AG04449 (cell line): ENCODE data around the gene ERGIC1.
A peak's percentile ranks its signal among the peaks of the same experiment; 100 is the strongest.

ENCODE experiments used
- CTCF ChIA-PET: fragments of 350-600 bp; formaldehyde crosslinking; extraction: SDS; loops from one replicate; lab custom pipeline; 2021; ENCODE audit warnings: antibody characterized with exemption; lab: Yijun Ruan, JAX
- POLR2A ChIA-PET: fragments of 400-600, 350-600 bp; formaldehyde crosslinking; extraction: SDS; loops from one replicate; lab custom pipeline; 2020; ENCODE audit warnings: antibody characterized with exemption, inconsistent platforms; lab: Yijun Ruan, JAX
- DNase-seq: peaks from one replicate; pipeline ENCODE4 v3.0.0-alpha.2; 2010; ENCODE audit warnings: low read depth, low spot score
- H3K4me3 ChIP-seq: 2 replicates; pipeline ENCODE4 v1.5.1; 2011; ENCODE audit warnings: low read depth, mild to moderate bottlenecking, control low read depth, low read length
- TF ChIP-seq, protein P1 (sequence below): IDR thresholded peaks from one replicate; pipeline ENCODE4 v1.5.1; 2011; ENCODE audit warnings: mild to moderate bottlenecking, moderate library complexity, low read length, control low read depth, inconsistent platforms; ENCODE audit not compliant: insufficient read depth; ENCODE audit errors: missing control alignments

Gene ERGIC1

DNA sequence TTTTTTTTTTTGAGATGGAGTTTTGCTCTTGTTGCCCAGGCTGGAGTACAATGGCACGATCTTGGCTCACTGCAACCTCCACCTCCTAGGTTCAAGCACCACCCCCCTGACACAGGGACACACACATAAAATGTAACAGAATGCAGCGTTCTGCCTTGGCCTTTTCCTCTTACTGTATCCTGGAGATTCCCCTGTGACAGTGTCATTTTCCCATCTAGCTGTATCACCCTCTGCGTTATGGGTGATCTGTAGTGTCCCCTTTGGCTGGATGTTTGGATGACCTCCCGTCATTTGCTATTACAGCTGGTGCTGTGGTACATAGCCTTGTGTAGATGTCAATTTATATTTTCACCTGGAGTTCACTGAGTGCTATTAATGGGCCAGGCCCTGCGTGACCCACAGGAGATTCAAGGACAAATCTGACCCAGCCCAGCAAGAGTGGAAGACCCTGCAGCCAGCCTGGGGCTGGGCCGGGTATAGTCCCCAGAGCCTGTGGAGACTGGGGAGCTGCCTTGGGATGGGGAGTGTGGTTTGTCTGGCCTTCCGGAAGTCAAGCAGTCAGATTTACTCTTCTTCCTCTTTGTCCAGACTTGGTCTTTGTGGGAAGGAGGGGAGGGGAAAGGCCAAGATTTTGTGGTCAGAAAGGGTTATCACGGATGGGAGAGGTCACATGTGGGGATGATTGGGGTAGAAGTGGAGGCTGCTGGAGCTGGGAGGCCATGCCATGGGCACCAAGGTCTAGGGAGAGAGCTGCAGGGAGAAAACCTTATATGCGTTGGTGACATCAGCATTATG lies 43.6 kb downstream of the ERGIC1 start:
- CTCF ChIA-PET: interaction anchor here (0.8 to 2.5 kb wide), 5 partner anchors 10 to 161 kb away, joined by 3 to 6 read pairs (median 5); no protein-coding TSS in a partner anchor
- H3K4me3 ChIP-seq: no peak overlapping the region
- TF ChIP-seq, protein P1, sequence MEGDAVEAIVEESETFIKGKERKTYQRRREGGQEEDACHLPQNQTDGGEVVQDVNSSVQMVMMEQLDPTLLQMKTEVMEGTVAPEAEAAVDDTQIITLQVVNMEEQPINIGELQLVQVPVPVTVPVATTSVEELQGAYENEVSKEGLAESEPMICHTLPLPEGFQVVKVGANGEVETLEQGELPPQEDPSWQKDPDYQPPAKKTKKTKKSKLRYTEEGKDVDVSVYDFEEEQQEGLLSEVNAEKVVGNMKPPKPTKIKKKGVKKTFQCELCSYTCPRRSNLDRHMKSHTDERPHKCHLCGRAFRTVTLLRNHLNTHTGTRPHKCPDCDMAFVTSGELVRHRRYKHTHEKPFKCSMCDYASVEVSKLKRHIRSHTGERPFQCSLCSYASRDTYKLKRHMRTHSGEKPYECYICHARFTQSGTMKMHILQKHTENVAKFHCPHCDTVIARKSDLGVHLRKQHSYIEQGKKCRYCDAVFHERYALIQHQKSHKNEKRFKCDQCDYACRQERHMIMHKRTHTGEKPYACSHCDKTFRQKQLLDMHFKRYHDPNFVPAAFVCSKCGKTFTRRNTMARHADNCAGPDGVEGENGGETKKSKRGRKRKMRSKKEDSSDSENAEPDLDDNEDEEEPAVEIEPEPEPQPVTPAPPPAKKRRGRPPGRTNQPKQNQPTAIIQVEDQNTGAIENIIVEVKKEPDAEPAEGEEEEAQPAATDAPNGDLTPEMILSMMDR: no peak
- no peak for DNase-seq
- POLR2A ChIA-PET: no interaction called here

DNA sequence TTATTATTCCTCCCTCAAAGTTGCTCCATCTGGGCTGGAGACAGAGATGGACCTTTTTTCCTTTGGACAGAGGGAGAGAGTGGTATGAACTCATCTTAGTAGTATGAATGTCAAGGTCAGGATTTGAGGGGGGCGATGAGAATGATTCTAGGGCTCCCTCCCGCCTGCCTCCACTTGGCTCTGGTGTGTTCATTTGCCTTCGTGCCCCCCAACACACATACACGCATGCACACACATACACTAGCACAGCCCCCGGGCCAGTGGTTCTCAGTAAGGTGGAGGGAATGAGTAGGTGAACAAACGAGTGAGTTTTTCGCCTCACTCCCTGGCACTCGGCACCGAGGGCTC lies 44.5 kb downstream of the ERGIC1 start:
- no peak for DNase-seq
- TF ChIP-seq, protein P1: no peak
- ChIA-PET CTCF (interaction anchor here (1.7 to 1.9 kb wide), 2 partner anchors 17 to 145 kb away, joined by 4 to 6 read pairs; no protein-coding TSS in a partner anchor), POLR2A (interaction anchor here (1.8 kb wide), 1 partner anchor 107 kb away, joined by 9 read pairs; the partner anchor contains the start of gene DUSP1)
- no peak overlapping the region; the same call in 1 of the 2 replicates for H3K4me3 ChIP-seq

DNA sequence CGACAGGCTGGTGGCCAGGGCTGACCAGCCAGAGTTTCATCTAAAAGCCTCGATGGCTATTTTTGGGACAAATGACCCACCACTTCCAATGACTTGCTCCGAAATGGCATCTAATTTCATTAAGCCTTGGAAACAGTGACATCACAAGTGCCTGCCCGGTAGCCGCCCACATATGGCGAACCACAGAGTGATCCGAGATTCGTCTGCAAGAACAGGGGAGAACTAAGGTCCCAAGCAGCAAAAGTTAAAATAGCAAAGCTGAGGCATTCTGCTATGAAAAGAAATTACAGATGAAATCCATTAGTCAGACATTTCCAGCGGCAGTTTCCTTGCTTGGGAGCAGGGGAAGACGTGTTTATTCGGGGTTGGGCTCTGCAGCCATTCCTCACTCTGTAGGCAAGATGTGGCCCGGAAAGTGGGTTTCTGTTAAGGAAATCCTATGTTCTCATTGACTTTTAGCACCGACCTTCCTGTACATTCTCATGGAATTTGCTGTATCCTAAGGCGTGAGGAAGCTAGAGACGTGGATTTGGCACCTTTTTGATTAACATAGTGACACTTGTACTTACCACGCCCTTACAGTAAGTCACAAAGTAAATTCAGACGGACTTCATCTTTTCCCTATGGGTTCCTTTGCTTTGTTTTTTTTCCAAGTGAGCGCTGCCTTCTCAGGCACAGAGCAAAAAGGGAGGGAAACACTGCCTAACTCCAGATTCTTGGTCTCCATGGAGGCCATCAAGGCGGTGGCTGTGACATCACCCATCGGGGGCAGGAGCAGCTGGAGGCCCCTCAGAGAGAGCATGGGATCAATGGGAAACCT lies 45.1 kb downstream of the ERGIC1 start:
- peak overlapping the region; percentile 23 for H3K4me3 ChIP-seq
- ChIA-PET POLR2A (interaction anchor here (1.1 to 1.8 kb wide), 2 partner anchors 9 to 108 kb away, joined by 3 to 9 read pairs; partner anchors contain the start of gene DUSP1), CTCF (interaction anchor here (1.0 to 1.7 kb wide), 4 partner anchors 16 to 164 kb away, joined by 3 to 4 read pairs (median 4); no protein-coding TSS in a partner anchor)
- DNase-seq: no peak
- TF ChIP-seq, protein P1: no peak

DNA sequence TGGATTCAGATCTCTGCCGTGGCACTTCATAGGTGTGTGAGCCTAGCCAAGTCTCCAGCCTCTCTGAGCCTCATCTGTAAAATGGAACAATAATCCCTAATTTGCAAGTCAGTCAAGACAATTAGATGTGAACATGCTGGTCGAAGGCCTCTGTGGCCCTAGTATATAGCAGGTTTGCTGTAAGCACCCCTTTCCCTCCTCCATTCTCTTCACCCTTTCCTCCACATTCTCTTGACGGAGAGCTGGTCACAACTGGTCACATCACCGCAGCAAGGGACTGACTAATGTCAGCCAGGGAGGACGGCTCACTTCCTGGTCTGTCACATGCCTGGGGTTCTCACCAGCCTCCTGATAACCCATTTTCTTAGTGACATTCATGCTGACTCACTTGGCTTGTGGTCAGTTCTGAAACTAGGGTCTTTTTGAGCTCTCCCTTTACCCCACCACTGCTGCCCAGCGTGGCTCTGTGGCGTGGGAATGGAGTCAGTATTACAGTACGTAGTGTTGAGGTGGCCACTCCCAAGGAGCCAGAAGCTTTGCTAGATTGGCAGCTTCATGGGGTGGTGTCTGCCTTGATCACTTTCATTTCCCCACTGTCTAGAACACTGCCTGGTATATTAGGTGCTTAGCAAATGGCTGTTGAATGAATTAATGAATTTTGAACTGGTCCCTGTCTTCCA lies 47.8 kb downstream of the ERGIC1 start:
- TF ChIP-seq, protein P1: no peak
- DNase-seq: no peak
- no peak overlapping the region for H3K4me3 ChIP-seq
- ChIA-PET CTCF (interaction anchor here (0.7 to 2.5 kb wide), 6 partner anchors 12 to 430 kb away, joined by 3 to 13 read pairs (median 4); no protein-coding TSS in a partner anchor), POLR2A (interaction anchor here (0.7 to 2.1 kb wide), 4 partner anchors 81 to 117 kb away, joined by 3 to 14 read pairs (median 3); partner anchors contain the start of gene DUSP1)

DNA sequence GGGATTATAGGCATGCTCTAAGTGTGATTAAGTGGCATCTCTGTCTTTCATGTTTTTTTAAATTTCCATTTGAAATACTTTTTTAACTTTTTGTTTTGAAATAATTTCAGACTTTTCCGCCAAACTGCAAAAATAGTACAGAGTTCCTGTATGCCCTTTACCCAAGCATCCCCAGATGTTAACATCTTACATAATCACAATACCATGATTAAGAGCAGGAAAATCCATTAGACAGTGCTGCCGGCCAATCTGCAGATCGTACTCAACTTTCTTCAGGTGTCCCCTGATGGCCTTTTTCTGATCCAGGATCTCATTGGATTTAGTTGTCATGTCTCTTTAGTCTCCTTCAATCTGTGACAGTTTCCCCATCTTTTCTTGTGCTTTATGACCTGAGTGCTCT lies 49.0 kb downstream of the ERGIC1 start:
- ChIA-PET CTCF (interaction anchor here (1.7 to 2.5 kb wide), 2 partner anchors 50 to 168 kb away, joined by 6 to 7 read pairs; no protein-coding TSS in a partner anchor), POLR2A (no interaction called here)
- DNase-seq: no peak
- H3K4me3 ChIP-seq: no peak overlapping the region
- TF ChIP-seq, protein P1: no peak
